HepG2 (cell line): ENCODE results near the gene EPM2A. TPM values are rescaled to one million over a fixed set of nuclear protein-coding genes. Genes with fewer than 3 reads are reported as not detected.

Experiments used
- ATAC-seq: fragments of 200-7000 bp; cut with Tn5 transposase; 3 replicates; pipeline ENCODE4 v1.9.1; 2020; ENCODE audit warnings: mild to moderate bottlenecking, moderate library complexity
- BruUV-seq: library from RNA; stranded (reverse); fragments of 400-500 nt; replicated peaks from 2 replicates; lab custom pipeline; 2021; lab: Mats Ljungman, UMichigan
- CTCF ChIA-PET: fragments of 300-600 bp; formaldehyde crosslinking; extraction: SDS; loops from one replicate; lab custom pipeline; 2021; ENCODE audit warnings: low total read pairs, inconsistent platforms, low intra/inter-chr PET ratio; lab: Yijun Ruan, JAX
- POLR2A ChIA-PET: fragments of 350-600 bp; sonication (Branson Sonifier 250); formaldehyde crosslinking; loops from one replicate; lab custom pipeline; 2020; ENCODE audit warnings: antibody characterized with exemption, inconsistent platforms; lab: Yijun Ruan, JAX
- DNase-seq: peaks from one replicate; pipeline ENCODE4 v3.0.0-alpha.2; 2015; ENCODE audit warnings: low spot score
- FAIRE-seq: peaks from 3 replicates; lab custom pipeline; 2011; peaks lifted over from hg19 to GRCh38; lab: Jason Lieb, UNC
- H2AFZ ChIP-seq: one replicate; pipeline ENCODE4 v1.6.1; 2011; ENCODE audit warnings: low read length, inconsistent platforms
- H3K27ac ChIP-seq: fragments of 300-600 bp; 3 replicates; pipeline ENCODE4 v1.8.0; 2011; ENCODE audit warnings: mixed run types, mild to moderate bottlenecking, mixed read lengths, low read length, inconsistent platforms; ENCODE audit not compliant: insufficient read depth; ENCODE audit errors: extremely low read length
- H3K27me3 ChIP-seq, 2 experiments: fragments of 200-600 bp in 1 of 2; 2 replicates in 1 of 2; 3 replicates in 1 of 2; pipeline versions ENCODE4 v1.6.0 to v1.8.0; 2011; ENCODE audit warnings: low read length in 2 of 2, mild to moderate bottlenecking in 2 of 2, moderate library complexity in 2 of 2, inconsistent platforms in 1 of 2; ENCODE audit not compliant: insufficient read depth in 2 of 2, control insufficient read depth in 1 of 2
- H3K36me3 ChIP-seq, 2 experiments: fragments of 200-600 bp in 1 of 2; replicated peaks in 1 of 2; 2 replicates in 1 of 2; 3 replicates in 1 of 2; pipeline versions ENCODE4 v1.5.1 to v1.8.0; 2011; ENCODE audit warnings: low read length in 2 of 2, inconsistent platforms in 1 of 2; ENCODE audit not compliant: insufficient read depth in 2 of 2, control insufficient read depth in 1 of 2
- H3K4me1 ChIP-seq: 2 replicates; pipeline ENCODE4 v1.5.1; 2012; ENCODE audit warnings: low read length, inconsistent platforms; ENCODE audit not compliant: insufficient read depth
- H3K4me2 ChIP-seq: 2 replicates; pipeline ENCODE4 v1.6.0; 2011; ENCODE audit warnings: low read depth, low read length, inconsistent platforms
- H3K4me3 ChIP-seq, 3 experiments: fragments of 200-600 bp in 1 of 3; sonication (generic), shearing (Covaris generic) in 1 of 3; replicated peaks in 1 of 3; 2 replicates each; pipeline ENCODE4 v1.5.1; 2011 to 2016; ENCODE audit warnings: low read length in 3 of 3, inconsistent platforms in 2 of 3, low read depth in 2 of 3, mild to moderate bottlenecking in 2 of 3, control low read depth in 1 of 3, mixed read lengths in 1 of 3; ENCODE audit not compliant: insufficient read depth in 1 of 3
- H3K79me2 ChIP-seq: one replicate; pipeline ENCODE4 v1.6.1; 2011; ENCODE audit warnings: low read length, inconsistent platforms; ENCODE audit not compliant: insufficient read depth
- H3K9ac ChIP-seq: 2 replicates; pipeline ENCODE4 v1.6.0; 2011; ENCODE audit warnings: mild to moderate bottlenecking, low read depth, low read length, inconsistent platforms; ENCODE audit not compliant: insufficient read depth
- H3K9me3 ChIP-seq: 2 replicates; pipeline ENCODE4 v1.5.1; 2012; ENCODE audit warnings: mild to moderate bottlenecking, low read length
- H4K20me1 ChIP-seq: 2 replicates; pipeline ENCODE4 v1.6.0; 2011; ENCODE audit warnings: inconsistent platforms, mild to moderate bottlenecking, low read length, moderate library complexity; ENCODE audit not compliant: insufficient read depth
- ARID3A ChIP-seq: IDR thresholded peaks from 2 replicates; pipeline ENCODE4 v1.6.1; 2012; ENCODE audit warnings: low read depth, low read length, improper control_type of control experiment
- ARID5B ChIP-seq: IDR thresholded peaks from 2 replicates; pipeline ENCODE4 v1.4.0; 2020; ENCODE audit warnings: mild to moderate bottlenecking, missing genetic modification reagents
- CCAR2 ChIP-seq: fragments of 200-400 bp; formaldehyde crosslinking; optimal IDR thresholded peaks from 2 replicates; pipeline ENCODE3; 2018; ENCODE audit warnings: low read depth, mild to moderate bottlenecking, low read length, moderate library complexity
- CEBPB ChIP-seq: IDR thresholded peaks from 2 replicates; pipeline ENCODE4 v1.6.1; 2011; ENCODE audit warnings: low read depth, low read length, improper control_type of control experiment, borderline replicate concordance
- CREB1 ChIP-seq, 2 experiments: fragments of 450-650 bp in 1 of 2; IDR thresholded peaks; 2 replicates each; pipeline ENCODE4 v1.6.1; 2016 to 2017; ENCODE audit warnings: control low read depth in 1 of 2, mild to moderate bottlenecking in 1 of 2, missing compliant biosample characterization in 1 of 2, missing genetic modification characterization in 1 of 2
- PHF8 ChIP-seq: sonication (generic); formaldehyde crosslinking; IDR thresholded peaks from 2 replicates; pipeline ENCODE4 v1.5.0; 2020; ENCODE audit warnings: missing genetic modification reagents
- SPEN ChIP-seq: sonication (generic); formaldehyde crosslinking; IDR thresholded peaks from 2 replicates; pipeline ENCODE4 v1.5.1; 2020; ENCODE audit warnings: low read depth, mild to moderate bottlenecking, missing genetic modification reagents
- STAG1 ChIP-seq: sonication (generic); formaldehyde crosslinking; IDR thresholded peaks from 2 replicates; pipeline ENCODE4 v1.4.0; 2020; ENCODE audit warnings: missing genetic modification reagents
- TARDBP ChIP-seq: sonication (generic); formaldehyde crosslinking; IDR thresholded peaks from 2 replicates; pipeline ENCODE4 v1.8.0; 2022; ENCODE audit warnings: mild to moderate bottlenecking, missing genetic modification reagents
- TBP ChIP-seq: sonication (generic); formaldehyde crosslinking; IDR thresholded peaks from 2 replicates; pipeline ENCODE4 v1.5.0; 2020; ENCODE audit warnings: missing genetic modification reagents
- ZBTB3 ChIP-seq: sonication (generic); formaldehyde crosslinking; IDR thresholded peaks from 2 replicates; pipeline ENCODE4 v1.4.0; 2020; ENCODE audit warnings: low read depth, mild to moderate bottlenecking, moderate library complexity, missing genetic modification reagents, borderline replicate concordance
- ZBTB46 ChIP-seq: sonication (generic); formaldehyde crosslinking; IDR thresholded peaks from 2 replicates; pipeline ENCODE4 v1.4.0; 2020; ENCODE audit warnings: mild to moderate bottlenecking, missing genetic modification reagents, borderline replicate concordance
- ZNF101 ChIP-seq: sonication (generic); formaldehyde crosslinking; IDR thresholded peaks from 2 replicates; pipeline ENCODE4 v1.4.0; 2020; ENCODE audit warnings: mild to moderate bottlenecking, low read depth, missing genetic modification reagents, borderline replicate concordance
- ZNF3 ChIP-seq: IDR thresholded peaks from 2 replicates; pipeline ENCODE4 v1.7.0; 2017; ENCODE audit warnings: inconsistent platforms
- ZNF572 ChIP-seq: sonication (generic); formaldehyde crosslinking; IDR thresholded peaks from 2 replicates; pipeline ENCODE4 v1.5.1; 2020; ENCODE audit warnings: mild to moderate bottlenecking, missing genetic modification reagents
- WGBS: methylation state at CpG from one replicate; pipeline ENCODE4 v1.1.6; 2017; ENCODE audit warnings: low lambda C conversion rate; 5-methylcytosine and 5-hydroxymethylcytosine counted together
- in situ Hi-C: cut with HindIII; loops from 2 replicates; pipeline ENCODE4 v1.10.0; 2017; ENCODE audit warnings: low pct_unique_long_range_greater_than_20kb; ENCODE audit not compliant: extremely low pct_ligation_motif_present
- intact Hi-C: fragments of 100-400 bp; cut with micrococcal nuclease; formaldehyde crosslinking; loops from one replicate; pipeline ENCODE4 v1.10.0; 2022; ENCODE audit not compliant: unreplicated experiment
- polyA plus RNA-seq, 8 experiments: library from polyadenylated mRNA; depleted of rRNA in 3 of 8; stranded (reverse) in 7 of 8; unstranded in 1 of 8; fragments of >200 nt; fragmentation: Illumina TruSeq in 4 of 8; extraction: Trizol in 4 of 8; gene quantifications; 2 replicates each; pipeline versions ENCODE4 v1.2.1 to v1.2.3, GENCODE V29; 2011 to 2016; ENCODE audit warnings: low read depth in 4 of 8, missing spikeins in 1 of 8, mixed read lengths in 1 of 8; ENCODE audit not compliant: insufficient read depth in 1 of 8
- total RNA-seq, 5 experiments: library from RNA; depleted of rRNA; stranded (reverse); fragments of >200 nt; fragmentation: Illumina TruSeq; extraction: Trizol; gene quantifications; 2 replicates each; pipeline ENCODE4 v1.2.3, GENCODE V29; 2016; ENCODE audit warnings: low read depth in 1 of 5

Gene EPM2A
- total and polyA plus RNA-seq, 2 of the 13 experiments (the other 11 are each of a cell fraction or from before 2014, with no cell fraction given): 4.6 to 9.2 TPM

GRCh38 chr6:145704143-145704781 lies 31.1 kb downstream of the EPM2A start:
- peaks cover 8% of the 10 kb centered on the region; the same call in 1 of the 2 replicates for H3K9me3 ChIP-seq
- TF ChIP-seq ZBTB46: no peak
- no peak for TF ChIP-seq TARDBP (CRISPR knock-in tag)
- peak; percentile 38; the same call in 1 of the 2 replicates for TF ChIP-seq ARID3A
- TF ChIP-seq ZNF572: no peak
- no peak for TF ChIP-seq ZBTB3 (CRISPR knock-in tag)
- TF ChIP-seq TBP (CRISPR knock-in tag): no peak
- TF ChIP-seq ZNF3 (CRISPR knock-in tag): no peak
- TF ChIP-seq PHF8: no peak
- no peak for TF ChIP-seq CREB1 (IDR thresholded peaks at IDR 0.05)
- TF ChIP-seq CREB1 (CRISPR knock-in tag; IDR thresholded peaks at IDR 0.05): no peak
- TF ChIP-seq STAG1 (CRISPR knock-in tag): 0 out of 2 replicates have a peak, but pooled peaks have one; percentile 21
- no peak for TF ChIP-seq ZNF101 (CRISPR knock-in tag)
- no peak for TF ChIP-seq CEBPB
- no peak for TF ChIP-seq SPEN (CRISPR knock-in tag)
- TF ChIP-seq CCAR2: no peak
- no peak for TF ChIP-seq ARID5B (CRISPR knock-in tag)
- H3K27ac ChIP-seq: no peak overlapping the region
- H3K4me1 ChIP-seq: no peaks in the 10 kb centered on the region
- 33% methylated on average over 3 of the region's 3 CpGs for WGBS
- H2AFZ ChIP-seq: no peak overlapping the region
- in situ Hi-C loops (no loop called here), intact Hi-C loops (loop anchor here (1.0 kb wide), 1 partner anchor 184 kb away; no protein-coding TSS in a partner anchor)
- no peak for DNase-seq
- H3K9ac ChIP-seq: no peak overlapping the region
- no TSS peak for BruUV-seq
- no peaks in the 10 kb centered on the region for H4K20me1 ChIP-seq
- peak; percentile 21 for FAIRE-seq
- H3K27me3 ChIP-seq: no peaks in the 10 kb centered on the region
- H3K4me3 ChIP-seq: no peak overlapping the region
- H3K4me2 ChIP-seq: no peak overlapping the region
- no peaks in the 10 kb centered on the region for H3K36me3 ChIP-seq
- no peak for ATAC-seq
- CTCF ChIA-PET: no interaction called here
- POLR2A ChIA-PET: interaction anchor here (1.0 kb wide), 1 partner anchor 31 kb away, joined by 3 read pairs; no protein-coding TSS in a partner anchor
- H3K79me2 ChIP-seq: no peaks in the 10 kb centered on the region
